ENCODE data around the gene STRA6.

The STRA6 gene

DNA sequence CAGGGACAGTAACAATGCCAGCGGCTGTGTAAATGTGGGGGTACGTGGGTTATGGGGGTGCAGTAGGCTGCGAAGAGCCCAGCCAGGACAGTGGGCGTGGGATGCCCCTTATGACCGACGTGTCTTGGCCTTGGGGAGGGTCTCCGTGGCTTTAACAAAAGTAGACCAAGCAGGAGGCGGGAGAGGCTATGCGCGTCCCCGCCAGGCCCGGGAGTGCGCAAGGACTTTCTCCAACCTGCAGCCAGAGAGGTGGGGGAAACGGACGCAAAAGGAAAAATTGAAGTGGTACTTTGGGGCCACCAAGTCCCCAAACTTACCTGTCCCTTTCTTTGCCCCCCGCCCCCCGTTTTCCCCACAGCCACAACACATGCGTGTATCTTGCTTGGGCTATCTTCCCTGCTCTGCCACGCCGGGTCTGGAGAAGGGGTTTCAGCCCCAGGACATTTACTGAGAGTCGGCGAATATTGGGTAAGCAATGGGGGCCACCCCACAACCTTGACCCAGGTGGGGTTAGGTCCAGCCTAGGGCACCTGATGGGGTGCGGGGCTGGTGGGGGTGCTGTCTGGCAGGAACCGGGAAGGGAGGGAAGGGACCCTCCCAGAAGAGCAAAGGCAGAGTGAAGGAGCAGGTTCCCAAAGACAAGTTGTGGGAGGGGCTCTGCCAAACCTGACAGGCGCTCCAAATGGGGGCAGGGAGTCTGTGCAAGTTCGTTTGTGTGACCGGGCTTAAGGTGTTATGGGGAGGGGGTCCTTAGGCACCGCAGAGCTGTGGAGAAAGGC is 71.5 kb downstream of the STRA6 start:
- no peak for DNase-seq

DNA sequence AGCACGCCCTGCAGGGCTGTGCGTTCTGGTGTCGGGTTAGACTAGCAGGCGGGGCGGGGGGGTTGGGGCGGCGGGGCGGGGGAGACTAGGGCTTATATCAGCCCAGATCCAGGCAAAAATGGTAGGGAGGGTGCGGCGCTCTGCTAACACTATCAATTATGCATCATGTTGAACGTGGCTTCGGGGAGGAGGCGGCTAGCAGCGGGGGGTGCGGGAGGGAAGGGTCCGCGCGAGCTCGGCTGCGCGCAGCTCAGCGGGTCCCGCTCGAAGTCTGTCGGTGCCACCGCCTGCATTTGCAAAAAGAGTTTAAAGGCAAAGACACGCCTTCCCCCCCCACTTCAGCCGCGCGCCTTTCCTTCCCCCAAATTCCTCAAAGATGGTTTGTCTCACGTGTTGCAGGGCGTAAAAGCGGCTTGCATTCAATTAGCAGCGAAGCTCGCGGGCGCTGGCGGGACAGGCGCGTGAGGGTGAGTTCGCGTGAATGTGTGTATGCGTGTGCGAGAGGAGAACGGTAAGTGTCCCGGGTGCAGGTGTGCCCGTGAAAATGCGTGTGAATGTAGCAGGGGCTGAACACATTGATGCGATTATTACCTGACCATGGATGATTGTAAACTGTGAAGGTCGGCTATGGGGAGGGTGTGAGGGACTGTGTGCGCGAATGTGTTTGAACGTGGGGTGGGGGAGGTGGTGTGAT is 72.3 kb downstream of the STRA6 start, which contains the start of gene ISLR2:
TSS of gene ISLR2 (plus strand) at position 432 of the 694 bp plus-strand sequence. CDS start 2,169 bp downstream, outside the sequence.
- DNase-seq: no peak

DNA sequence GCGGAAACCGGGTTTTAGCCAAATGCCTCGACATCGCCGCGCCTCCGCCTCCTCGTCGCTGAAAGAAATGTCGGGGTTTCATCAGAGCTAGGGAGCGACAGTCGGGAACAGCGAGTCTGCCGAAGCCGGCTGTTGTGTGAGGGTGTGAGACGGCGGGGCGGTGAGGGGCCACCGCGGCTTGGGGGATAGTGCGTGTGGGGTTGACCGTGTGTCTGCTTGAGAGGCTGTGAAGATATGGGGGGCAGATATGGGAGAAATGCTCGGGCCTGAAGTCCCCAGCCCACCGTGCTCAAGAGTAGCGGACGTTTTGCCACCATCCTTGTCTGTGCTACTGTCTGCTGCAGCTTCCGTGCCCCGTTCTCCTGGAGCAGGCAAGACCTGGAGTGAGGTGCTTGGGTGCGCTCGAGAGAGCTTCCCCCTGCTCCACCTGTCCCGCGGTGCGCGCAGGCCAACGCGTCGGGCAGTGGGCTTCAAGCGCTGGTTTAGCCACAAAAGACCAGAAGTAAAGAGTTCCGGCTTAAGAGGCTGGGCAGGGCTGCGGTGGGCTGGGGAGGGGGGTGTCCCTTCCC is 72.9 kb downstream of the STRA6 start:
- peak; percentile 59 for DNase-seq
